Loucy (cell line): Measurements from ENCODE around the gene PDPR.

Experiments
- H2AFZ ChIP-seq: fragments of 200-600 bp; sonication (generic); 2 replicates; pipeline ENCODE4 v1.6.0; 2016; ENCODE audit warnings: antibody characterized with exemption, mild to moderate bottlenecking, low read length, moderate library complexity
- H3F3A ChIP-seq: fragments of 200-600 bp; 2 replicates; pipeline ENCODE4 v1.6.0; 2016; ENCODE audit warnings: antibody characterized with exemption, low read depth, mild to moderate bottlenecking
- H3K27me3 ChIP-seq: fragments of 200-600 bp; sonication (generic); 2 replicates; pipeline ENCODE4 v1.6.1; 2014; ENCODE audit warnings: low read length, mild to moderate bottlenecking; ENCODE audit not compliant: insufficient read depth, poor library complexity, severe bottlenecking
- H3K36me3 ChIP-seq: fragments of 200-600 bp; sonication (generic); 2 replicates; pipeline ENCODE4 v1.6.1; 2016; ENCODE audit warnings: low read length; ENCODE audit not compliant: insufficient read depth
- H3K4me1 ChIP-seq: fragments of 200-600 bp; sonication (generic); 2 replicates; pipeline ENCODE4 v1.5.1; 2014; ENCODE audit warnings: low read length, mild to moderate bottlenecking; ENCODE audit not compliant: insufficient read depth, poor library complexity, severe bottlenecking
- H3K4me2 ChIP-seq: fragments of 200-600 bp; sonication (generic); 2 replicates; pipeline ENCODE4 v1.6.0; 2014; ENCODE audit warnings: antibody characterized with exemption, low read length, low read depth, mild to moderate bottlenecking; ENCODE audit not compliant: poor library complexity, severe bottlenecking
- H3K4me3 ChIP-seq: fragments of 200-600 bp; sonication (generic); 2 replicates; pipeline ENCODE4 v1.5.1; 2014; ENCODE audit warnings: low read length, mild to moderate bottlenecking, mixed read lengths; ENCODE audit not compliant: poor library complexity, severe bottlenecking
- H3K79me2 ChIP-seq: fragments of 200-600 bp; sonication (generic); 2 replicates; pipeline ENCODE4 v1.6.1; 2014; ENCODE audit warnings: low read length; ENCODE audit not compliant: insufficient read depth
- H3K9ac ChIP-seq: fragments of 200-600 bp; sonication (generic); 2 replicates; pipeline ENCODE4 v1.6.0; 2014; ENCODE audit warnings: mild to moderate bottlenecking, low read depth, low read length, moderate library complexity; ENCODE audit not compliant: poor library complexity, severe bottlenecking
- H3K9me2 ChIP-seq: fragments of 200-600 bp; sonication (generic); replicated peaks from 2 replicates; pipeline ENCODE4 v1.6.1; 2016; ENCODE audit warnings: low read depth, low read length, mixed read lengths
- H3K9me3 ChIP-seq: fragments of 200-600 bp; sonication (generic); 2 replicates; pipeline ENCODE4 v1.6.1; 2014; ENCODE audit warnings: mild to moderate bottlenecking, antibody characterized with exemption, low read length, low read depth; ENCODE audit not compliant: insufficient read depth
- H4K20me1 ChIP-seq: fragments of 200-600 bp; sonication (generic); 2 replicates; pipeline ENCODE4 v1.6.0; 2014; ENCODE audit warnings: antibody characterized with exemption, low read length, mild to moderate bottlenecking; ENCODE audit not compliant: insufficient read depth, poor library complexity, severe bottlenecking
- CTCF ChIP-seq: fragments of 200-600 bp; sonication (generic); conservative IDR thresholded peaks from 2 replicates; pipeline ENCODE4 v1.5.1; 2014; ENCODE audit warnings: mild to moderate bottlenecking, antibody characterized with exemption, low read length
- EZH2phosphoT487 ChIP-seq: fragments of 200-600 bp; IDR thresholded peaks from 2 replicates; pipeline ENCODE4 v1.6.1; 2018; ENCODE audit warnings: antibody characterized with exemption, mild to moderate bottlenecking, moderate library complexity, borderline replicate concordance

The PDPR gene

GRCh38 chr16:70157105-70157476, 43.0 kb downstream of the PDPR start:
- Histone ChIP-seq H3K27me3 (no peaks in the 10 kb centered on the region), H2AFZ (no peak overlapping the region), H3K4me1 (no peaks in the 10 kb centered on the region), H3K4me3 (no peak overlapping the region), H3K9me2 (no peaks in the 10 kb centered on the region), H3K4me2 (no peak overlapping the region), H3K9me3 (no peaks in the 10 kb centered on the region), H3K36me3 (peaks cover 91% of the 10 kb centered on the region; the same call in 1 of the 2 replicates), H4K20me1 (no peaks in the 10 kb centered on the region), H3K79me2 (no peaks in the 10 kb centered on the region), H3K9ac (no peak overlapping the region), H3F3A (no peaks in the 10 kb centered on the region)
- no peak for TF ChIP-seq EZH2phosphoT487

DNA sequence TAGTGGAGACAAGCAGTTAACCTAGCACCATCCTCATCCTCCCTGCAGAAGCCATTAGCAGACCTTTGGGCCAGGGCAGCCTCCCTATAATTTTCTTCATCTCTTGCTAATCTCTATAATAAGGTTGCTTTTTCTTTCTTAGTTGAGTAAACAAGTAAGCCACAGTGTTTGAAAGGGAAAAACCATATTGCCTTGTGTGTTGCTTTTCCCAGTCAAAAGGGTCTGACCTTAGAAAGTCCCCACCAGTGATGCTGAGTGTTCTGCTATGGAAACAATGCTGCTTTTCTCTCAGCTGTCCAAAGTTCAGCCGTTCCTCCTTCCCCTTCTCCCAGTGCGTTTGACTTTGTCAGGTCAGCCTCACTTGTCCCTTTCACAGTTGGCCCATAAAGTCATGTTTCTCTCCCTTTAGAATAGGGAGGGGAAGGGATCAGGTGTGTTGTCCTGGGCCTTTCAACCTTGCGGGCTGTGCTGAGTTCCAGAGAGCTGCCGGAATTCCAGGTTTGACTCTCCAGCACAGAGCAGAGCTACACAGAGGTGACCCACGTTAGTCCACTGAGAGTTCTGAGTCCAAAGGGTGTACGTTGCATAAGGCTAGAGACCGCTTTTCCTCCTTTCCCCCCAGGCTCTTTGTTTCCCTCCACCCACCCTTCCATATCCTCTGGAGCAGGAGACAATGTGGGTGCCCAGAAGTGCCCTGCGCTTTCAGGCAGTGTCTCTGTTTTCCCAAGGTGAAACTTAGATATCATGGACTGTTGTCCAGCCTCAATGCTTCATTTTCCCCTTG, 43.5 kb downstream of the PDPR start:
- H3K36me3 ChIP-seq: peaks cover 91% of the 10 kb centered on the region; the same call in 1 of the 2 replicates
- no peaks in the 10 kb centered on the region for H3K79me2 ChIP-seq
- H3K4me2 ChIP-seq: no peak overlapping the region
- H4K20me1 ChIP-seq: no peaks in the 10 kb centered on the region
- H3K27me3 ChIP-seq: no peaks in the 10 kb centered on the region
- no peaks in the 10 kb centered on the region for H3K9me3 ChIP-seq
- no peak overlapping the region for H3K9ac ChIP-seq
- TF ChIP-seq CTCF (no peak), EZH2phosphoT487 (no peak)
- H2AFZ ChIP-seq: no peak overlapping the region
- no peaks in the 10 kb centered on the region for H3F3A ChIP-seq
- no peaks in the 10 kb centered on the region for H3K4me1 ChIP-seq
- no peaks in the 10 kb centered on the region for H3K9me2 ChIP-seq
- no peak overlapping the region for H3K4me3 ChIP-seq

DNA sequence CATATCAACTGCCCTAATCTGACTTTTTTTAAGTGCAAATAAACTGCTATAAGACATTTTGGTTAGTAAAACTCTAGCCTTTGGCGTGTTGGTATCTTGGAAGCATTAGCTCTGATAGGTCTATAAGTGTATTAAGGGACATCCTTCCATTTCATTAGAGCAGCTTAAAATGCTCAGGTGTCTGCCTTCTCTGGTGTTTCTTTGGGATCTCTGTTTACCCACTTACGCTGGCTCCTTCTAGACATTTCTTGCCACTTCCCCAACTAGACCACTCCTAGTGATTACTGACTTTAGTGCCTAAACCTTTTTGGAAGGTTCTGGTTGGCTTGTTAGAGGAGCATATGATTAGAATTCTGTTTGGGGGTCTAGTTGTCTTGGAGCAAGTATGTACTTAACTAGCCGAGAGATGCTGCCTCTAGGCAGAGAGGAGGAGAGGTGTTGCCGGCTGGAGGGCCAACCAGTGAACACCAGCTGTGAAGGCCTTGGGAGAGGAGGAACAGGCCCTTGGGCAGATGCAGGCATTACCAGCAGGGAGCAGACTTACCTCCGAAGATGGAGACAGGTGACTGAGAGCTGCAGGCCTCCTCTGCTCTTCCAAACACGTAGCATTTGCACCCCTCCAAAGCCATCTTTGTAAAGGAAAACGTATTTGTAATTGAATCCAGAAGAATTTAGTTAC, 44.3 kb downstream of the PDPR start:
- H2AFZ ChIP-seq: no peak overlapping the region
- no peak overlapping the region for H3K9ac ChIP-seq
- H3K4me3 ChIP-seq: no peak overlapping the region
- no peaks in the 10 kb centered on the region for H3K4me1 ChIP-seq
- no peaks in the 10 kb centered on the region for H3K9me3 ChIP-seq
- H3K27me3 ChIP-seq: no peaks in the 10 kb centered on the region
- H3K79me2 ChIP-seq: no peaks in the 10 kb centered on the region
- H3K9me2 ChIP-seq: no peaks in the 10 kb centered on the region
- H3F3A ChIP-seq: no peaks in the 10 kb centered on the region
- H3K4me2 ChIP-seq: no peak overlapping the region
- peaks cover 86% of the 10 kb centered on the region; the same call in 1 of the 2 replicates for H3K36me3 ChIP-seq
- no peak for TF ChIP-seq EZH2phosphoT487
- no peaks in the 10 kb centered on the region for H4K20me1 ChIP-seq
